ENCODE results near the gene NARF.
A peak's percentile ranks its signal among the peaks of the same experiment; 100 is the strongest.

NARF gene

GRCh38 chr17:82414548-82415281, 43.8 kb upstream of the NARF start:
- no peak overlapping the region for H3K4me3 ChIP-seq (ENCODE audit: low read depth, low read length)
- peak; percentile 45; the same call in 1 of the 2 replicates for TF ChIP-seq CTCF (IDR thresholded peaks at IDR 0.05; ENCODE audit: borderline replicate concordance, insufficient read depth, low read depth, low read length)

DNA sequence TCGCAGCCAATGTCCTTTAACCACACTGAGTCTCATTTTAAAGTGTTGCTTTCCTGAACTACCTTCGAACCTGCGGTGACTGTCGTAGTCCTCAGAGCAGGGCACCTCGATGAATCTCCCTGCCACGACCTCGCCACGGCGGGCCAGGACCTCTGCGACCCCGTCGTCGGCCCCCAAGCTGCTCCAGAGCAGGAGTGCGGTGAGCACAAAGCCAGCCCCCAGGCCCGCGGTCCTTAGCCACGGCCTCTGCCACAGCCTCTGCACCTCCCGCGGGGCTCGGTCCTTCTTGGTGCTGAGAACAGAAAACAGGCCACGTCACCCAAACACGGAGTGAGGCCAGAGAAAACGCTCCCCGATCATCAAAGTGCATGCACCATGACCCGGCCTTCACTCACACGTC, 43.2 kb upstream of the NARF start:
- H3K4me3 ChIP-seq (ENCODE audit: low read depth, low read length): no peak overlapping the region
- TF ChIP-seq CTCF (IDR thresholded peaks at IDR 0.05; ENCODE audit: borderline replicate concordance, insufficient read depth, low read depth, low read length): no peak

DNA sequence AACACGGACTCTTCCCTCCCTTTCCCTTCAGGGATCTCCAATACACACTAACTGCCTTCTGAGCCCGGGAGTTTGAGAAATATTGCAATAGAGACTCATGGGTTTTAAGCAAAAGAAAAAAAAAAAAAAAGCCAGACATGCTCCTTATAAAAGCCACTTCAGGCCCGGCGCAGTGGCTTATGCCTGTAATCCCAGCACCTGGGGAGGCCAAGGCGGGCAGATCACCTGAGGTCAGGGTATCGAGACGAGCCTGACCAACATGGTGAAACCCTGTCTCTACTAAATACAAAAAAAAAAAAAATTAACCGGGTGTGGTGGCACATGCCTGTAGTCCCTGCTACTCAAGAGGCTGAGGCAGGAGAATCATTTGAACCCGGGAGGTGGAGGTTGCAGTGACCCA, 42.8 kb upstream of the NARF start:
- no peak for TF ChIP-seq CTCF (IDR thresholded peaks at IDR 0.05; ENCODE audit: borderline replicate concordance, insufficient read depth, low read depth, low read length)
- no peak overlapping the region for H3K4me3 ChIP-seq (ENCODE audit: low read depth, low read length)

DNA sequence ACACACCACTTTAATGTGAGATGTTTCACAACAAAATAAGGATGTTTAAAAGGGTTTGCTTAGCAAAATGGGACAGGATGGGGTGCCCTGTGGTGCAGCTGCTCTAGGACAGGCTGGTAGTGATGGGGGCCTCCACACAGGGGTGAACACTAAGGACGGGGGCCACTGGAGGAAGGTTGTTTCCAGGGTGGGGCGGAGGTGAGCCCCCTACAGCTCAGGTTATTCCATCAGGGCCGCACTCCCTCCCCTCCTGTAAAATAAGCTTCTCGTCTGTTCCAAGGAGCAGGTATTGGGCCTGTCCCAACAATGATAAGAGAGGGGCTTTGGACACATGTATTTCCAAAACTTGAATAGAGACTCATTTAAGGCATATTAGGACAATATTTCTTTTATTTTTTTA, 42.3 kb upstream of the NARF start:
- no peak overlapping the region for H3K4me3 ChIP-seq (ENCODE audit: low read depth, low read length)
- no peak for TF ChIP-seq CTCF (IDR thresholded peaks at IDR 0.05; ENCODE audit: borderline replicate concordance, insufficient read depth, low read depth, low read length)

GRCh38 chr17:82416771-82417170, 41.8 kb upstream of the NARF start:
- H3K4me3 ChIP-seq (ENCODE audit: low read depth, low read length): no peak overlapping the region
- peak; percentile 15; the same call in 1 of the 2 replicates for TF ChIP-seq CTCF (IDR thresholded peaks at IDR 0.05; ENCODE audit: borderline replicate concordance, insufficient read depth, low read depth, low read length)

- TF ChIP-seq CTCF (IDR thresholded peaks at IDR 0.05; ENCODE audit: borderline replicate concordance, insufficient read depth, low read depth, low read length): no peak
- peak within 1 kb of the TSS; percentile 84 for H3K4me3 ChIP-seq (ENCODE audit: low read depth, low read length)
Observed at GRCh38 chr17:82418001-82418986, 40.2 kb upstream of the NARF start, which contains the start of the genes HEXD and OGFOD3. Gene HEXD (plus strand): TSS chr17:82418347. CDS start chr17:82419800, 1,453 bp downstream. Gene OGFOD3 (minus strand): TSS chr17:82418586. CDS start chr17:82418485, 101 bp downstream.

All from GM12875 (cell line).